Astrocyte (in vitro differentiated cells and primary cell): ENCODE measurements around the gene MBNL3.

Experiments
- CTCF ChIP-seq: IDR thresholded peaks from 2 replicates; pipeline ENCODE4 v1.5.1; 2011; ENCODE audit warnings: low read depth, mild to moderate bottlenecking, inconsistent platforms, low read length, moderate library complexity; ENCODE audit not compliant: insufficient read depth
- EZH2 ChIP-seq: IDR thresholded peaks from 2 replicates; pipeline ENCODE4 v1.6.1; 2012; ENCODE audit warnings: mild to moderate bottlenecking, low read length, inconsistent platforms; ENCODE audit not compliant: insufficient read depth

- TF ChIP-seq CTCF (no peak), EZH2 (no peak)
Observed at GRCh38 chrX:132413459-132413858, 75.4 kb downstream of the MBNL3 start.
